CD4-positive, alpha-beta T cell treated with Interleukin-15 for 1 hour (primary cell): Measurements from ENCODE around the gene LANCL2.
"Not testable (repeated sequence)": the region's sequence is repeated elsewhere in the genome, so short reads cannot be mapped to it uniquely, and the experiment has no call there.

ENCODE experiments used
- DNase-seq: peaks from one replicate; pipeline ENCODE4 v3.0.0-alpha.2; 2020

LANCL2 gene

GRCh38 chr7:55365205-55365674, at the start of gene LANCL2:
Gene LANCL2, plus strand, starts transcription at chr7:55365337. Its CDS starts 689 bp downstream, at chr7:55366026.
- peak; percentile 25 for DNase-seq

GRCh38 chr7:55325371-55325792, 39.8 kb upstream of the LANCL2 start:
- no peak for DNase-seq

- DNase-seq, result no peak
Measured at GRCh38 chr7:55326081-55326835, 38.9 kb upstream of the LANCL2 start.

DNA sequence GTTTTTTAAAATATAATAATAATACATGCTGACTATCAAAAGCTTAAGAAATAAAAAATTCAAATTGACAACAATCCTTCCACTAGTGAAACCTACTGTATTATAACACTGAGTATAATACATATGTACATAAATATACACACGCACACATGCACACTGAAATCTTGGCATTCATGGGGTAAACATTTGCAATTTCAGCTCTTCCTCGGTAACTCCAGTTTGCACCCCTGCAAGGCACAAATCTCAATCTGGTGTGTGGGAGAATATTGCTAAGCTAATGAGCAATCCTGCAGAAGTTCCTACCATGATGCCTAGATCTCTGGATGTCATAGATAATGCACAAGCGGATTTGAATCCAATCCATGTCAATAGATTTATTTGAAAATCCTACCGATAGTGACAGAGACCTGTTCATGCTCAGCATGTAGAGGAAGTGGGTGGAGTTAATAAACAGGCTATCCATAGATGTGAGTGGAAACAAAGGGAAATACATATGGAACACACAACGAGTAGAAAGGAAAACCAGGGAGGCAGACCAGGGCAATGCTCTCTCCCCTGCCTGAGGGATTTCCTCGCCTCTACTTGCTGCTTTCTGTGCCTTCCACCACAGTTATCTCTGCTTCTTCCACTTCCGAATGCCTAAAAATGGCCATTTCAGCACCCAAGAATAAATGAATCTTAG, 38.1 kb upstream of the LANCL2 start:
- no peak for DNase-seq

DNA sequence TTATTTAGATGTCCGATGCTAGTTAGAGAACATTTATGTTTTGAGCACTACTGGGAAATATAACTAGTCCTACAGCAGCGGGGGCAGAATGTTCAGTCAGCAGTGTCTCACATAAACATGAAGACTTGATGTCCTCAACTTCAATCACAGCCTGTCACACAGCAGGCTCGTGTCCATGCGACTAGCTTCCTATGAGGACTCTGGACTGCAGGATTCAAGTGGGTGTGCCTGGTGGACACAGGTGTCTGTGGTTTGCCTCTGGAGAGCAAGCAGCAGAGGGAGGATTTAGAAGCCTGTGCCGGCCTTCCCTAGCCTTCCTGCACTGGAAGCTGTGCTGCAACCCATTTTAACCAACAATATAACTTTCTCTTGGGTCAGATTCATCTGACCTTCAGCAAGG, 30.0 kb upstream of the LANCL2 start:
- DNase-seq, result no peak

DNA sequence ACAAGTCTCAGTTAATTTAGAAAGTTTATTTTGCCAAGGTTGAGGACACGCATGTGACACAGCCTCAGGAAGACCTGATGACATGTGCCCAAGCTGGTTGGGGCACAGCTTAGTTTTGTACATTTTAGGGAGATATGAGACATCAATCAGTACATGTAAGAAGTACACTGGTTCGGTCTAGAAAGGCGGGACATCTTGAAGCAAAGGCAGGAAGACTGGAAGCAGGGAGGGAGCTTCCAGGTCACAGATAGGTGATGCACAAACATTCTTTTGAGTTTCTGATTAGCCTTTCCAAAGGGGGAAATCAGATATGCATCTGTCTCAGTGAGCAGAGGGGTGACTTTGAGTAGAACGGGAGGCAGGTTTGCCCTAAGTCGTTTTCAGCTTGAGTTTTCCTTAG, 29.4 kb upstream of the LANCL2 start:
- DNase-seq, result no peak

- no peak for DNase-seq
Measured at GRCh38 chr7:55336540-55336939, 28.6 kb upstream of the LANCL2 start.

GRCh38 chr7:55339033-55340000, 25.8 kb upstream of the LANCL2 start:
- DNase-seq, result no peak

- DNase-seq, result no peak
Measured at GRCh38 chr7:55342216-55342871, 22.8 kb upstream of the LANCL2 start.

GRCh38 chr7:55343002-55343781, 21.9 kb upstream of the LANCL2 start:
- no peak for DNase-seq

DNA sequence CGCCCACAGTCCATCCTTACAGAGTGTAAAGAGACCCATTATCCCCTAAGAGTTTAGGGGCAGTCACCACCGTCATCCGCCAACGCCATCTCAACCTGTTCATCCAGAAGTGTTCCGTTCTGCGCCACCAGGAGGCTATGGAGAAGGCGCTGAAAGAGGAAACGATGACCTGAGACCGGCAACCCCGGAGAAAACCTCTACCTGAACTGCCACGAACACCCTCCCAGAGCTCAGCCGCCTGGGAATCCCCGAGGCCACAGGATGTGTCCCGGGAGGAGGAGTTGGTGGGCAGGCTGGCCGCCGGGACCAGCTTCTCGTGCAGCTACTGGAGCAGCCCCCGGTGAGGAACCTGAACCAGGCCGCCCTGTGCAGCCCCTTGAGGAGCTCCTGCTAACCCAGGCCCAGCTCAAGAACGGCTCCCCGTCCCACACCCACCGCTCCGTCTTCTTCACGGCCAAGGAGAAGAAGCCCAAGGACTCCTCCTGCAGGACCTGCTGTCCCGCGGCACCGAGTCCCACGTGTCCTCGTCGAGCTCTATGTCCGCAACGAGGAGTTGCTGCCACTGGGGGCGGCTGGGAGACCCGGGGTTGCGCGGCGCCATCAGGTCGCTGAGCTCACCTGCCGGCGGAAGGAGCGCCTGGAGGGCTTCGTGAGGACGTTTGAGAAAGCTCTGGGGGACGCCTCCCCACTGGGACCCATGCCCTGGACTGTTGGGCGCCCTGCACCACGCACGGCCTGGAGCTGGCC, 21.1 kb upstream of the LANCL2 start:
- DNase-seq, result no peak

- DNase-seq, result no peak
Measured at GRCh38 chr7:55344840-55345239, 20.3 kb upstream of the LANCL2 start.

GRCh38 chr7:55345292-55345691, 19.8 kb upstream of the LANCL2 start:
- DNase-seq, result no peak

DNA sequence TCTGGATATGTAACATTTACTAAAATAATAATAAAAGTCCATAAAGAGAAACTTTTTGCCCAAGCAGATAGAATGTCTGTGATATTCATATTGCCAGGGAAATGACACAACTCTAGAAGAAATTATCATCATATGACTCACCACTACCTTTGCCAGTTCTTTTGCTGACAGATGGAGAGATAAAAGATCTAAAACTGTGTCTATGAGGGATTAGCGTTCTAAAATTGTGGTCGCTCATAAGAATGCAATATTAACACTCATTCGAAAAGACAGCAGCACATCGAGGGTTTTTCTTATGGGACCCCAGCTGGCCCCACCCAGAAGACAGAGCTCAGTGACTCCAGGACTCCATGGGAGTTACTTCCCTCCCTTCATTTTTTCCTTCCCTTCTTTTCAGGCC, 16.6 kb upstream of the LANCL2 start:
- DNase-seq, result no peak

- DNase-seq, result no peak
Measured at GRCh38 chr7:55349121-55349520, 16.0 kb upstream of the LANCL2 start.

DNA sequence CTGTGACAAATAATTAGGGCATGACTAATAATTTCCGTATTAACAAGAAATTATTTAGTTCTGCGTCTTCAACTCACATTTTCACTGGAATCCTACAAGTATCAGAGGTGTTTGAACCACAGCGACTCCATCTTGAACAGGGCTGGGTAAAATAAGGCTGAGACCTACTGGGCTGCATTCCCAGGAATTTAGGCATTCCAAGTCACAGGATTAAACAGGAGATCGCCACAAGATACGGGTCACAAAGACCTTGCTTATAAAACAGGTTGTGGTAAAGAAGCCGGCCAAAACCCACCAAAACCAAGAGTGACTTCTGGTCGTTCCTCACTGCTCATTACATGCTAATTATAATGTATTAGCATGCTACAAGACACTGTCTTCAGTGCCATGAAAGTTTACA, 14.9 kb upstream of the LANCL2 start:
- DNase-seq, result no peak

DNA sequence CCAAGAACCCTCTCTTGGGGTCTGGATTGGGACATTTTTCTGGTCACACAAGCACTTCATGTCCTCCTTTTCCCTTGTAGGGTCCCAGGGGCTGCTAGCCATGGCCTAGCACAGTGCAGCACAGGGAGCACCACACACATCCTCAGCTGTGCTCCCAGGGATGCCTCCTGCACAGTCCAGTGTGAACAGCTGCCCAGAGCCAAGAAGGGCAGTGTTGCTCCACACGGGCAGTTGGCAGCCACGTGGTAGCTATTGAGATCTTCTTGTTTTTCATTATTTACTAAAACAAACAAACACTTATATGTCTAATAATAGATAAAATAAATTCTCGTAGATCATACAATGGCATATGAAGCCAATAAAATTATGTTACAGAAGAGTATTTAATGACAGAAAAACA, 13.9 kb upstream of the LANCL2 start:
- no peak for DNase-seq

- not testable (repeated sequence) for DNase-seq
Measured at GRCh38 chr7:55352947-55353273, 12.2 kb upstream of the LANCL2 start.

GRCh38 chr7:55360486-55360885, 4.7 kb upstream of the LANCL2 start:
- DNase-seq, result no peak

- no peak for DNase-seq
Measured at GRCh38 chr7:55361560-55361959, 3.6 kb upstream of the LANCL2 start.

- DNase-seq, result no peak
Measured at GRCh38 chr7:55362927-55363326, 2.2 kb upstream of the LANCL2 start.
